Endothelial cell (in vitro differentiated cells): ENCODE data around the gene RRBP1. TPM values are rescaled to one million over a fixed set of nuclear protein-coding genes. Genes with fewer than 3 reads are reported as not detected.

Experiments
- DNase-seq: peaks from one replicate; pipeline ENCODE4 v3.0.0; 2021; ENCODE audit warnings: low spot score
- H3K27ac Mint-ChIP-seq: one replicate; pipeline ENCODE4 v1.8.0; 2021; ENCODE audit warnings: mixed read lengths, inconsistent platforms; ENCODE audit not compliant: unreplicated experiment
- H3K27me3 Mint-ChIP-seq: one replicate; pipeline ENCODE4 v1.8.0; 2021; ENCODE audit warnings: mild to moderate bottlenecking, moderate library complexity, mixed read lengths, inconsistent platforms; ENCODE audit not compliant: unreplicated experiment
- H3K36me3 Mint-ChIP-seq: one replicate; pipeline ENCODE4 v1.8.0; 2021; ENCODE audit warnings: mild to moderate bottlenecking, low read depth, mixed read lengths, inconsistent platforms; ENCODE audit not compliant: unreplicated experiment
- H3K4me1 Mint-ChIP-seq: one replicate; pipeline ENCODE4 v1.8.0; 2021; ENCODE audit warnings: mild to moderate bottlenecking, mixed read lengths, inconsistent platforms; ENCODE audit not compliant: unreplicated experiment
- H3K4me3 Mint-ChIP-seq: one replicate; pipeline ENCODE4 v1.8.0; 2021; ENCODE audit warnings: mild to moderate bottlenecking, mixed read lengths, inconsistent platforms; ENCODE audit not compliant: unreplicated experiment
- H3K9me3 Mint-ChIP-seq: one replicate; pipeline ENCODE4 v1.8.0; 2021; ENCODE audit warnings: mixed read lengths, inconsistent platforms; ENCODE audit not compliant: unreplicated experiment
- CTCF ChIP-seq: fragments of 200-600 bp; sonication (generic); IDR thresholded peaks from one replicate; pipeline ENCODE4 v1.5.0; 2021; ENCODE audit warnings: antibody characterized with exemption; ENCODE audit not compliant: unreplicated experiment
- total RNA-seq: library from RNA; stranded (reverse); fragmentation: NEBNext Ultra II Directional; extraction: Animal tissue kit (Norgen Biotek cat#: 25700); gene quantifications from one replicate; pipeline ENCODE4 v1.2.1, GENCODE V29; 2021; ENCODE audit not compliant: unreplicated experiment

The RRBP1 gene
- total RNA-seq, 1 donor from 2014 or later, result 179 TPM

GRCh38 chr20:17612992-17613327 is 69.1 kb downstream of the RRBP1 start:
- TF ChIP-seq CTCF, result no peak
- no peak for DNase-seq
- Mint-ChIP-seq H3K27me3 (peaks cover 17% of the 10 kb centered on the region), H3K4me3 (no peak overlapping the region), H3K4me1 (peaks cover 3% of the 10 kb centered on the region), H3K27ac (peak overlapping the region; percentile 90), H3K9me3 (no peaks in the 10 kb centered on the region), H3K36me3 (peaks cover 12% of the 10 kb centered on the region)

- no peak for TF ChIP-seq CTCF
- H3K36me3 Mint-ChIP-seq, result peaks cover 14% of the 10 kb centered on the region
- H3K27ac Mint-ChIP-seq, result peak overlapping the region; percentile 90
- peaks cover 3% of the 10 kb centered on the region for H3K4me1 Mint-ChIP-seq
- peaks cover 17% of the 10 kb centered on the region for H3K27me3 Mint-ChIP-seq
- DNase-seq, result no peak
- H3K4me3 Mint-ChIP-seq, result no peak overlapping the region
- no peaks in the 10 kb centered on the region for H3K9me3 Mint-ChIP-seq
Measured at GRCh38 chr20:17612287-17612991, 69.6 kb downstream of the RRBP1 start.

- TF ChIP-seq CTCF, result peak; percentile 60
- peaks cover 3% of the 10 kb centered on the region for H3K4me1 Mint-ChIP-seq
- H3K36me3 Mint-ChIP-seq, result peaks cover 14% of the 10 kb centered on the region
- peaks cover 17% of the 10 kb centered on the region for H3K27me3 Mint-ChIP-seq
- no peak overlapping the region for H3K27ac Mint-ChIP-seq
- no peak overlapping the region for H3K4me3 Mint-ChIP-seq
- no peak for DNase-seq
- no peaks in the 10 kb centered on the region for H3K9me3 Mint-ChIP-seq
Measured at GRCh38 chr20:17611540-17612286, 70.3 kb downstream of the RRBP1 start.

GRCh38 chr20:17611290-17611539 is 70.8 kb downstream of the RRBP1 start:
- peaks cover 17% of the 10 kb centered on the region for H3K27me3 Mint-ChIP-seq
- H3K9me3 Mint-ChIP-seq, result no peaks in the 10 kb centered on the region
- no peak overlapping the region for H3K4me3 Mint-ChIP-seq
- no peak overlapping the region for H3K27ac Mint-ChIP-seq
- peaks cover 3% of the 10 kb centered on the region for H3K4me1 Mint-ChIP-seq
- no peak for TF ChIP-seq CTCF
- H3K36me3 Mint-ChIP-seq, result peaks cover 14% of the 10 kb centered on the region
- DNase-seq, result peak; percentile 52

GRCh38 chr20:17610566-17611289 is 71.3 kb downstream of the RRBP1 start:
- Mint-ChIP-seq H3K4me1 (peaks cover 3% of the 10 kb centered on the region), H3K27ac (no peak overlapping the region), H3K27me3 (peaks cover 17% of the 10 kb centered on the region), H3K4me3 (no peak overlapping the region), H3K9me3 (no peaks in the 10 kb centered on the region), H3K36me3 (peaks cover 14% of the 10 kb centered on the region)
- DNase-seq, result no peak
- TF ChIP-seq CTCF, result no peak
